WERI-Rb-1 (cell line): ENCODE measurements around the gene TNK2.

Experiments
- DNase-seq: peaks from one replicate; pipeline ENCODE4 v3.0.0-alpha.2; 2020
- H3K27ac ChIP-seq: fragments of 250-450 bp; sonication (Bioruptor Pico); 2 replicates; pipeline ENCODE4 v1.5.1; 2020; ENCODE audit warnings: mild to moderate bottlenecking, moderate library complexity
- H3K27me3 ChIP-seq: fragments of 250-450 bp; sonication (Bioruptor Pico); 2 replicates; pipeline ENCODE4 v1.5.1; 2021; ENCODE audit warnings: mild to moderate bottlenecking, low read depth, moderate library complexity; ENCODE audit not compliant: insufficient read depth, severe bottlenecking
- H3K36me3 ChIP-seq: fragments of 250-450 bp; sonication (Bioruptor Pico); 2 replicates; pipeline ENCODE4 v1.5.1; 2020; ENCODE audit warnings: mild to moderate bottlenecking, moderate library complexity
- H3K4me3 ChIP-seq: 2 replicates; pipeline ENCODE4 v1.5.1; 2011; ENCODE audit warnings: low read depth, mild to moderate bottlenecking, control low read depth, low read length
- H3K9me3 ChIP-seq: fragments of 250-450 bp; sonication (Bioruptor Pico); 2 replicates; pipeline ENCODE4 v1.5.1; 2021; ENCODE audit warnings: mild to moderate bottlenecking, moderate library complexity; ENCODE audit not compliant: severe bottlenecking
- TF ChIP-seq, protein P1 (sequence below): IDR thresholded peaks from 2 replicates; pipeline ENCODE4 v1.5.1; 2011; ENCODE audit warnings: low read depth, mild to moderate bottlenecking, control low read depth, inconsistent platforms, low read length

The TNK2 gene

DNA sequence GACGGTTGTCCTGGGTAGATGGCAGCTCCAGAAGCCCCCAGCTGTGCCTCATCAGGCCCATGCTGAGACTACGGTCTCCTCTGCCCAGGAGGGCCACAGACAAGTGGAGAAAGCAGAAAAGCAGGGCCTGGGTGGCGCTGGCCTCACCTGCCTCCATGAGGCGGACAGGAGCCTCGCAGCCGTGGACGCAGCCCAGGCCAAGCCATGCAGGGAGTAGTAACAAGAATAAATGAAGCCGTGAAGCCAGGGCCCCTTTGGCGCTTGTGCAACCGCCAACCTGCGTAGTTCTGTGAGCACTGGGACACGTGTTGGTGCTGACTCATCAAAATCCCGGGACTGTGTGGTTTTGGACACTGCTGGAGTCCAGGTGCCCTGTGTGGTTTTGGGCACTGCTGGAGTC is 84.4 kb downstream of the TNK2 start:
- Histone ChIP-seq H3K9me3 (no peaks in the 10 kb centered on the region), H3K27me3 (no peaks in the 10 kb centered on the region), H3K27ac (no peak overlapping the region), H3K36me3 (no peaks in the 10 kb centered on the region), H3K4me3 (no peak overlapping the region)
- DNase-seq: no peak
- TF ChIP-seq, protein P1, sequence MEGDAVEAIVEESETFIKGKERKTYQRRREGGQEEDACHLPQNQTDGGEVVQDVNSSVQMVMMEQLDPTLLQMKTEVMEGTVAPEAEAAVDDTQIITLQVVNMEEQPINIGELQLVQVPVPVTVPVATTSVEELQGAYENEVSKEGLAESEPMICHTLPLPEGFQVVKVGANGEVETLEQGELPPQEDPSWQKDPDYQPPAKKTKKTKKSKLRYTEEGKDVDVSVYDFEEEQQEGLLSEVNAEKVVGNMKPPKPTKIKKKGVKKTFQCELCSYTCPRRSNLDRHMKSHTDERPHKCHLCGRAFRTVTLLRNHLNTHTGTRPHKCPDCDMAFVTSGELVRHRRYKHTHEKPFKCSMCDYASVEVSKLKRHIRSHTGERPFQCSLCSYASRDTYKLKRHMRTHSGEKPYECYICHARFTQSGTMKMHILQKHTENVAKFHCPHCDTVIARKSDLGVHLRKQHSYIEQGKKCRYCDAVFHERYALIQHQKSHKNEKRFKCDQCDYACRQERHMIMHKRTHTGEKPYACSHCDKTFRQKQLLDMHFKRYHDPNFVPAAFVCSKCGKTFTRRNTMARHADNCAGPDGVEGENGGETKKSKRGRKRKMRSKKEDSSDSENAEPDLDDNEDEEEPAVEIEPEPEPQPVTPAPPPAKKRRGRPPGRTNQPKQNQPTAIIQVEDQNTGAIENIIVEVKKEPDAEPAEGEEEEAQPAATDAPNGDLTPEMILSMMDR: no peak

DNA sequence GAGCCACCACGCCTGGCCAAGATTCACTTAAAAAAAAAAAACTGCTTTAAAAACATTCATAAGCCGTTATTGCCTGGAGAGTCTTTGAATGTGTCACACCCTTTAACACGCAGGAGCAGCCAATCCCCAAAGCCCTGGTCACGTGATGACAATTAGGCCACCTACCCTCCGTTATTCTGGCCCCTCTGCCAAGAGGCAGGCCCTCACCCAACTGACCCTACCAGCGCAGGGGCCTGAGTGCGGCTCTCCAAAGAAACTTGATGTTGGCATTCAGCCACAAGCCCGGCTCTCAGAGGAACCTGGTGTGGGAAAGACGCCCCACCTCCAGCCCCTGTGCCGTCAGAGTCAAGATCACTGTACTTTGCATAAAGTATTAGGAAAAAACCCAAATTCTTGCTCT is 85.1 kb downstream of the TNK2 start:
- Histone ChIP-seq H3K27ac (no peak overlapping the region), H3K9me3 (no peaks in the 10 kb centered on the region), H3K4me3 (no peak overlapping the region), H3K27me3 (no peaks in the 10 kb centered on the region), H3K36me3 (no peaks in the 10 kb centered on the region)
- TF ChIP-seq, protein P1: no peak
- no peak for DNase-seq

DNA sequence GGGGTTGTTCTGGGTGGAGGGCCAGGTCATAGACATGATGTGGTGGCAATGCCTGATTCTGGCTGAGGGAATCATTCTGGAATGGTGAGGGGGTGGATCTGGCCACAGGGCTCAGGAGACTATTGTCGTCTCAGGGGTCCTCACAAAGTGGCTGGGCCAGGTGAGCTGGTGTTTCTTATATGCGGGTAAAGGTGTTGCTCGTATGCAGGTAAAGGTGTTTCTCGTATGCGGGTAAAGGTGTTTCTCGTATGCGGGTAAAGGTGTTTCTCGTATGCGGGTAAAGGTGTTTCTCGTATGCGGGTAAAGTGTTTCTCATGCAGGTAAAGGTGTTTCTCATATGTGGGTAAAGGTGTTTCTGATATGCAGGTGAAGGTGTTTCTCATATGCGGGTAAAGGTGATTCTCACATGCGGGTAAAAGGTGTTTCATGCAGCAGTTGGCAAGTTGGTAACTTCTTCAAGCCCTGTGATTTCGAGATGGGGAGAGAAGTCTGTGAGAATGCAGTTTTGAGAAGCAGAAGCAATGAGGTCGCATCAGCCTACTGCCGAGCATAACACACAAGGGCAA is 86.1 kb downstream of the TNK2 start:
- H3K4me3 ChIP-seq: no peak overlapping the region
- H3K36me3 ChIP-seq: no peaks in the 10 kb centered on the region
- TF ChIP-seq, protein P1: no peak
- no peaks in the 10 kb centered on the region for H3K9me3 ChIP-seq
- H3K27me3 ChIP-seq: no peaks in the 10 kb centered on the region
- H3K27ac ChIP-seq: no peak overlapping the region
- DNase-seq: no peak

DNA sequence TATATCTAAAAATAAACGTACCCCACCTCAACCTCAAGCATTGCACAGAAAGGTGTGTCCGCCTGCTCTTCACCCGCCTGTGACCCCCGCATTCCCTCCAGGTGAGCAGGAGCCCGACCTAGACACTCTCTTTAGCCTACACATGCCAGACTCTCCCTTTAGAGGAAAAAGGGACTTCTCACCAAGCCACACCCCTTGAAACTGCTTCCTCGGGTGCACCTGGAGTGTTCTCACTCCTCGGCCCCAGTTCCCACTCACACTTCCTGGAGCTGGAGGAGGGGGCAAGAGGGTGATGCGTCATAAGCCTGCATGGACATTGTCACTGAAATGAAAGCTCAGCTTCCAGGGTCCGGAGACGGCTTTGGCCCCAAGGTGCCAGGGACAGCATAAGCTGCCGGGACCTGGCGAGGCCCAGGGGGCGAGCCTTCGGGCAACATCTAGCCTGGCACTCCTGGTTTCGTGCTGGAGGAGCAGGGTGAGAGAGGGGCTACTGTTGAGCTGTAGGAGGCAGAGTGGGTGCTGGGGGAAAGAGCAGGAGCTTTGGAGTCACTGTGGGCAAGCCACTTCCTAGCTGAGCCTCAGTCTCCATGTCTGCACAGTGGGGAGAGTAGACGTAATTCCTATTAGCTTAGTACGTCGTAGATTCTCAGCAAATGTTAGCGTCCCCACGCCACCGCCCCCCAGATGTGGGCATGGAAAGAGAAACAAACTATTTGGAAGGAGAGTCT is 86.8 kb downstream of the TNK2 start:
- TF ChIP-seq, protein P1: no peak

DNA sequence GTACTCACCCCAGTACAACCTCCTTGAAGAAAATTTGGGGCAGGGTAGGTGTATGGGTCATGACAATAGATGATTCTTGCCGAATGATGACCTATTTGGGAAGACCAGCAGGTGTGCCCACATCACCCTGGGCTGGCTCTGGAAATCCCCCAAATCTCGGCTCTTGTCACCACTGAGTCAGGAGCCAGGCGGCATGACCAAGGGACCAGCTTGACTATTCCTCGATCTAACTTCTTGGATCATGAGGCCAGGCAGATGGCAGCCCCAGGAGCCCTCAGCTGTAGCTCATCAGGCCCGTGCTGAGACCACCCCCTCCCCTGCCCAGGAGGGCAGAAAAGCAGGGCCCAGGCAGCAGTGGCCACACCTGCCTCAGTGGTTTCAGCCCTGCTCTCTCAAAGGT is 87.5 kb downstream of the TNK2 start:
- Histone ChIP-seq H3K9me3 (no peaks in the 10 kb centered on the region), H3K36me3 (no peaks in the 10 kb centered on the region), H3K27ac (no peak overlapping the region), H3K27me3 (no peaks in the 10 kb centered on the region), H3K4me3 (no peak overlapping the region)
- TF ChIP-seq, protein P1: no peak
- DNase-seq: no peak

More for the DNA sequence above, 86.8 kb downstream of the TNK2 start:
- Histone ChIP-seq H3K27ac (no peak overlapping the region), H3K9me3 (no peaks in the 10 kb centered on the region), H3K36me3 (no peaks in the 10 kb centered on the region), H3K27me3 (no peaks in the 10 kb centered on the region), H3K4me3 (no peak overlapping the region)
- no peak for DNase-seq

DNA sequence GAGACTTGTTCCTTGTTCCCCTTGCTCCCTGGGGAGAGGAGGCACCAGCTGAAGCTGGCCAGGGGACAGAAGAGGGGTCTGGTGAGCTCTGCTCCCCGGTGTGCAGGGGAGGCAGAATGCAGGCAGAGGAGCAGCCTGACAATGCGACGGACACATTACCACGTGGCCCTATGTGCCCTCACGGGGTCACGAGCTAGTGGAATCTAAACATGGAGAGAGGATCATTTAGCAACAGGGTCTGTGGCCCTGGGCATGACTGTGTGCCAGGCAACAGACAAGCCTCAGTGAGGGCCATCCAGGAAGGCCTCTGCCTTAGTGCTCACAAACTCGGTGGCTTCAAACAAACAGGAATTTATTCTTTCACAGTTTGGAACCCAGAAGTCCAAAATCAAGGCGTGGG is 88.2 kb downstream of the TNK2 start:
- TF ChIP-seq, protein P1: no peak
- Histone ChIP-seq H3K36me3 (no peaks in the 10 kb centered on the region), H3K27me3 (no peaks in the 10 kb centered on the region), H3K27ac (no peak overlapping the region), H3K4me3 (no peak overlapping the region), H3K9me3 (no peaks in the 10 kb centered on the region)
- no peak for DNase-seq
